H4 (cell line): ENCODE measurements around the gene EDARADD. TPM values are rescaled to one million over a fixed set of nuclear protein-coding genes. Genes with fewer than 3 reads are reported as not detected.

Source experiments
- DNase-seq: peaks from one replicate; pipeline ENCODE4 v3.0.0-alpha.2; 2015; ENCODE audit warnings: low spot score
- total RNA-seq: library from RNA; depleted of rRNA; stranded (reverse); fragments of >200 nt; shearing (Covaris generic); gene quantifications from 2 replicates; pipeline ENCODE4 v1.2.3, GENCODE V29; 2014; rRNA removed

EDARADD gene
- total RNA-seq, 1 experiment from 2014 or later, result 3.7 TPM

GRCh38 chr1:236514703-236515442 lies 120.8 kb downstream of the EDARADD start:
- no peak for DNase-seq

- DNase-seq, result no peak
Observed at GRCh38 chr1:236515443-236515958, 121.4 kb downstream of the EDARADD start.

- peak; percentile 76 for DNase-seq
Observed at GRCh38 chr1:236516929-236517704, 123.0 kb downstream of the EDARADD start.

DNA sequence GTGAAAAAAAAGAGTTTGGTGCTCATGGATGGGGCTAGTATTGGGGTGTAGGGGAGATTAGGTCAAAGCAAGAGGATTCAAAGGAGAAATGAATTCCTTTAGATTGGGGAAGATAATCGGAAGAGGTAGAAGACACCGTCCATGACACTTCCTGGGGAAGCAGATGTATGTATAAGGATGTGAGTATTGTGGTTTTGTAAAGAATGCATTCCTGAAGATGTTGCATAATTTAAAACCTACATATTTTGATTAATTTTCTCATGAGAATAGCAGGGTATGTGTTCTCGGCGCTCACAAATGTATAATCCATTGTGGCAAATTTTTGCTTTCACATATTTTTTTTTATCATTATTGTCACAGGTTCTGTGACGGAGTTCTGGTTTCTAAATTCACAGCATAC lies 124.2 kb downstream of the EDARADD start:
- no peak for DNase-seq

- DNase-seq, result no peak
Observed at GRCh38 chr1:236520445-236521005, 126.4 kb downstream of the EDARADD start.

GRCh38 chr1:236522937-236523703 lies 129.0 kb downstream of the EDARADD start:
- no peak for DNase-seq

DNA sequence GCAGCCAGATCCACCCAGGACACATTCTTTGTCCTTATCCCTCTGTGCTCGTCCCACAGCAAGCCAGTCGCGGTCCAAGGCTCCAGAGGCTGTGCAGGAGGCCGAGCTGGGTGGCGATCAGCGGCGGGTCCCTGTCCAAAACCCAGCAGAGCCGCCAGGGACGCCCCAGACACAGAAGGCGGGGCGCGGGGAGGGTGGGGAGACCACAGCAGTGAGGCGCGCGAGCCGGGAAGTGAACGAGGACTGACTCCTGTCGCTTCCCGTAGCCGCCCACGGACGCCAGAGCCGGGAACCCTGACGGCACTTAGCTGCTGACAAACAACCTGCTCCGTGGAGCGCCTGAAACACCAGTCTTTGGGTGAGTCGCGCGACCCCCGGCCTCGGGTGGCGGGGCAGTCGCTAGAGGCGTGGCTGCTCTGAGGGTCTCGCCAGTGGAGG lies 129.6 kb downstream of the EDARADD start, which contains the start of gene LGALS8:
Gene LGALS8, plus strand, starts transcription at position 279 of the 438 bp plus-strand sequence. CDS start 2,089 bp downstream, outside the sequence.
- peak; percentile 66 for DNase-seq

DNA sequence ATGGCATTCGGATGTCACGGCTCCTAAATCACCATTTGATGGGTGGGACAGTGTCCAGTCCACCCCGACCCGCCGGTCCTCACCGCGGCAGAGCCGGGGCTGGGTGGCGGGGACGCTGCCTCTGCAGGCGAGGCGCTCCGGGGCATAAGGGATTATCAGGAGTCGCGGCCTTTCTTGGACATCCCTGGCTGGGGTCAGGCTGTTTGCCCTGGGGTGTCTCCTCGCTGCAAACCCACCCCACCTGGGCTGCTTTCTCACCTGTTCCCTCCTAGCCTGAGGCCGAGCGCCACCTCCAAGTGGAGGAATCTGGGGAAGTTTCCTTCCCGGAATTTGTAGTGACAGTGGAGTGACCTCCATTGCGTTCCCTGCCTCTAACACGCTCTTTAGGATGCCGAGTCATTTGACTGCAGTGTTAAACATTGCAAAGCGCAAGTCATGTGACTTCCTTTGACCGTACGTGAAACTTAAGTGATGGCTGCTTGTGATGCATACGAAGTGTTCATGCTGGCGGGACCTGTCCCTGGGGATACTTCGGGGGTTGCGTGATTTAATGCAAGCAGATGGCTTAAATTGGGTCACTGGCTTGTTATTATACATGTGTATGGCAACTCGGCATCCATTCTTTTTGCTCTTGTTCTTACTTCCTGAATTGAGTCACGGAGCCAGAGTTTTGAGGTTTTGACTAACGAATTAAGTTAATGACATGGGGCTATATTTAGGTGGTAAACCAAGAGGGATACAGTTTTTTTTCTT lies 130.2 kb downstream of the EDARADD start:
- DNase-seq, result peak; percentile 83

GRCh38 chr1:236524895-236525184 lies 130.8 kb downstream of the EDARADD start:
- no peak for DNase-seq

- no peak for DNase-seq
Observed at GRCh38 chr1:236526079-236526478, 132.0 kb downstream of the EDARADD start.

DNA sequence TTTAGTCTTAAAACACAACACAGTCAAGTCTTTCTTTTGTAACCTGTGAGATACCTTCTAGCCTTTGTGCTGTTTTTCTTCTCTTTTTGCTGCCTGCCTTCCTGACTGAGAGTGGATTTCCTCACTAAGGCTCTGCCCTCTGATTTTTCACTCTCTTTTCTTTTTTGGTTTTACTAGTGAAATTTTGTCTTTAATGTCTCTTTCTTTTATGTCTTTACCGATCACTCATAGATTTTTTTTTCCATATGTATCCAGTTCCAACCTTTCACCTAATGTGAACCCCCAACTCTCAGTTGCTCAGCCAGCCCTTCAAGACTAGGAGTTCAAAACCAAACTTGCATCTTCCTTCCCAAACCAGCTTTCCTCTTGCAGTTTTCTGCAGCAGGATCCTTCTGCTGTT lies 136.2 kb downstream of the EDARADD start:
- no peak for DNase-seq

DNA sequence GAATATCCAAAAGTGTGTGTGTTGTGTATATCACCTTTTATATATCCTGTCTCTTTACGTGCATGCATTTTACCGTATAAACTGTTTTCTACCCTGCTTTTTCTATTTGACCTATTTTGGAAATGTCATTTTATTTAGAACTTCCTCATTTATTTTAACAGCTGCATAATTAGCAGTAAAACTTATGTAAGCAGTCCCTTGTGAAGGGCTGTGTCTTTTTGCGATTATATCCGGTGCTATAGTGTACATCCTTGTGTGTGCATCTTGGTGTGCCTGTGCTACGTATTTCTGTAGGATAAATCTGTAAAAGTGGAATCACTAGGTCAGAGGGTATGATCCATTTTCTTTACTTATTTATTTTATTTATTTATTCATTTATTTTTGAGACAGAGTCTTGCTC lies 136.9 kb downstream of the EDARADD start:
- DNase-seq, result no peak

- DNase-seq, result no peak
Observed at GRCh38 chr1:236532850-236533249, 138.8 kb downstream of the EDARADD start.

- DNase-seq, result no peak
Observed at GRCh38 chr1:236534151-236534651, 140.1 kb downstream of the EDARADD start.

Other genes with a start within 250 kb of the EDARADD start
- gene ERO1B, start 112.3 kb upstream of the EDARADD start, total RNA-seq, result 3.2 and 4.2 TPM in 2 replicates
- gene LGALS8, start 129.7 kb downstream of the EDARADD start, total RNA-seq, result 70.1 and 81.9 TPM in 2 replicates
- 27.5 and 30.9 TPM in 2 replicates for gene HEATR1, start 210.2 kb downstream of the EDARADD start, total RNA-seq